ENCODE data around the gene HCRT.
A peak's percentile ranks its signal among the peaks of the same experiment; 100 is the strongest.

Gene HCRT

DNA sequence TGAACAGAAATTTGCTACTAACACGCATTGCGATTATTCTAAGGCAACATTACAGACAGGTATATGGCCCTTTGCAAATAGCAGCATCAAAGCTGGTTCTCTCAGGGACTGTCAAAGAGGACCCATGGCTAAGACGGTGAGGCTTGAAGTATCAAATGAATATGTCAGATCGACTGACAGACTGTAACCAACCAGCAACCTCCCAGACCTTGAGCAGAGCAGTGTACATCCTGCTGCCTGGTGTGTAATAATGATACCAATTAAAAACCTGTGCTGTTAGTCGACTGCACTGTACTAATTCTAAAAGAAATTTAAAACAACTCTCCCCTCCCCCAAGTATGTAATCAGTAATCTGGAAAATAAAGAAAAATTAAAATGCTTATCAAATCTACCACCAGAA, 45.0 kb upstream of the HCRT start:
- Histone ChIP-seq H3K4me1 (ENCODE audit: control insufficient read depth, insufficient read depth, low read length) (peaks cover 2% of the 10 kb centered on the region; the same call in 1 of the 2 replicates), H3K36me3 (ENCODE audit: control insufficient read depth in 2 of 2, insufficient read depth in 1 of 2, low read length in 2 of 2) (peaks cover 3 to 4% of the 10 kb centered on the region in 2 experiments; a peak in 2 of 3 replicates), H3K27ac (ENCODE audit: extremely low read depth, low read depth, low read length) (no peak overlapping the region), H3K4me3 (ENCODE audit: low read depth, low read length) (no peak overlapping the region), H3K9me3 (ENCODE audit: control insufficient read depth, insufficient read depth, low read depth, low read length) (no peaks in the 10 kb centered on the region)
- TF ChIP-seq ZNF2 (tag by site-specific recombination; IDR thresholded peaks at IDR 0.05) (no peak), ZNF623 (tag by site-specific recombination; IDR thresholded peaks at IDR 0.05) (no peak), ZNF548 (tag by site-specific recombination; IDR thresholded peaks at IDR 0.05) (no peak), IKZF3 (tag by site-specific recombination; IDR thresholded peaks at IDR 0.05) (no peak), ZFHX2 (tag by site-specific recombination; conservative IDR thresholded peaks at IDR 0.05) (no peak), ZSCAN23 (tag by site-specific recombination; IDR thresholded peaks at IDR 0.05) (no peak), ZNF341 (tag by site-specific recombination; IDR thresholded peaks at IDR 0.05; ENCODE audit: low read depth) (no peak), ZNF621 (tag by site-specific recombination; IDR thresholded peaks at IDR 0.05) (no peak), ZNF549 (tag by site-specific recombination; IDR thresholded peaks at IDR 0.05) (no peak), HOXA7 (CRISPR knock-in tag; IDR thresholded peaks at IDR 0.05; ENCODE audit: borderline replicate concordance) (no peak), SALL2 (tag by site-specific recombination; IDR thresholded peaks at IDR 0.05; ENCODE audit: borderline replicate concordance) (no peak), ZNF133 (tag by site-specific recombination; IDR thresholded peaks at IDR 0.05) (no peak)
- TF ChIP-seq, protein P1, sequence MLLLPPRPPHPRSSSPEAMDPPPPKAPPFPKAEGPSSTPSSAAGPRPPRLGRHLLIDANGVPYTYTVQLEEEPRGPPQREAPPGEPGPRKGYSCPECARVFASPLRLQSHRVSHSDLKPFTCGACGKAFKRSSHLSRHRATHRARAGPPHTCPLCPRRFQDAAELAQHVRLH (tag by site-specific recombination; IDR thresholded peaks at IDR 0.05): no peak
- ChIA-PET CTCF (interaction anchor here (0.6 to 1.7 kb wide), 5 partner anchors 8 to 92 kb away, joined by 3 to 10 read pairs (median 3); no protein-coding TSS in a partner anchor), POLR2A (interaction anchor here (0.6 kb wide), 1 partner anchor 214 kb away, joined by 4 read pairs; no protein-coding TSS in a partner anchor)

- ChIA-PET CTCF (interaction anchor here (0.6 to 1.4 kb wide), 4 partner anchors 23 to 108 kb away, joined by 3 to 5 read pairs (median 4); no protein-coding TSS in a partner anchor), POLR2A (interaction anchor here (0.6 kb wide), 1 partner anchor 56 kb away, joined by 5 read pairs; no protein-coding TSS in a partner anchor)
- no peaks in the 10 kb centered on the region for H3K9me3 ChIP-seq (ENCODE audit: control insufficient read depth, insufficient read depth, low read depth, low read length)
- no peak overlapping the region for H3K27ac ChIP-seq (ENCODE audit: extremely low read depth, low read depth, low read length)
- no peak overlapping the region for H3K4me3 ChIP-seq (ENCODE audit: low read depth, low read length)
- no peak for TF ChIP-seq KLF10 (tag by site-specific recombination; IDR thresholded peaks at IDR 0.05)
- TF ChIP-seq ZNF24 (tag by site-specific recombination; IDR thresholded peaks at IDR 0.05): no peak
- TF ChIP-seq ZNF785 (tag by site-specific recombination; IDR thresholded peaks at IDR 0.05): no peak
- peak; percentile 41 for TF ChIP-seq ZNF366 (tag by site-specific recombination; conservative IDR thresholded peaks at IDR 0.05)
- TF ChIP-seq, protein P2, sequence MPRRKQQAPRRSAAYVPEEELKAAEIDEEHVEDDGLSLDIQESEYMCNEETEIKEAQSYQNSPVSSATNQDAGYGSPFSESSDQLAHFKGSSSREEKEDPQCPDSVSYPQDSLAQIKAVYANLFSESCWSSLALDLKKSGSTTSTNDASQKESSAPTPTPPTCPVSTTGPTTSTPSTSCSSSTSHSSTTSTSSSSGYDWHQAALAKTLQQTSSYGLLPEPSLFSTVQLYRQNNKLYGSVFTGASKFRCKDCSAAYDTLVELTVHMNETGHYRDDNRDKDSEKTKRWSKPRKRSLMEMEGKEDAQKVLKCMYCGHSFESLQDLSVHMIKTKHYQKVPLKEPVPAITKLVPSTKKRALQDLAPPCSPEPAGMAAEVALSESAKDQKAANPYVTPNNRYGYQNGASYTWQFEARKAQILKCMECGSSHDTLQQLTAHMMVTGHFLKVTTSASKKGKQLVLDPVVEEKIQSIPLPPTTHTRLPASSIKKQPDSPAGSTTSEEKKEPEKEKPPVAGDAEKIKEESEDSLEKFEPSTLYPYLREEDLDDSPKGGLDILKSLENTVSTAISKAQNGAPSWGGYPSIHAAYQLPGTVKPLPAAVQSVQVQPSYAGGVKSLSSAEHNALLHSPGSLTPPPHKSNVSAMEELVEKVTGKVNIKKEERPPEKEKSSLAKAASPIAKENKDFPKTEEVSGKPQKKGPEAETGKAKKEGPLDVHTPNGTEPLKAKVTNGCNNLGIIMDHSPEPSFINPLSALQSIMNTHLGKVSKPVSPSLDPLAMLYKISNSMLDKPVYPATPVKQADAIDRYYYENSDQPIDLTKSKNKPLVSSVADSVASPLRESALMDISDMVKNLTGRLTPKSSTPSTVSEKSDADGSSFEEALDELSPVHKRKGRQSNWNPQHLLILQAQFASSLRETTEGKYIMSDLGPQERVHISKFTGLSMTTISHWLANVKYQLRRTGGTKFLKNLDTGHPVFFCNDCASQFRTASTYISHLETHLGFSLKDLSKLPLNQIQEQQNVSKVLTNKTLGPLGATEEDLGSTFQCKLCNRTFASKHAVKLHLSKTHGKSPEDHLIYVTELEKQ (tag by site-specific recombination; IDR thresholded peaks at IDR 0.05; ENCODE audit: borderline replicate concordance): no peak
- 0 out of 2 replicates have a peak, but pooled peaks have one; percentile 16 for TF ChIP-seq SCRT2 (tag by site-specific recombination; IDR thresholded peaks at IDR 0.05)
- TF ChIP-seq, protein P1 (tag by site-specific recombination; IDR thresholded peaks at IDR 0.05): no peak
- H3K4me1 ChIP-seq (ENCODE audit: control insufficient read depth, insufficient read depth, low read length): peaks cover 2% of the 10 kb centered on the region; the same call in 1 of the 2 replicates
- H3K36me3 ChIP-seq (ENCODE audit: control insufficient read depth in 2 of 2, insufficient read depth in 1 of 2, low read length in 2 of 2): peaks cover 7 to 19% of the 10 kb centered on the region in 2 experiments; a peak in 2 of 3 replicates
These were observed 42.8 kb upstream of the HCRT start for GRCh38 chr17:42227849-42228700.

All from HEK293 (cell line).